Cardiac muscle cell (in vitro differentiated cells and primary cell): ENCODE data around the gene FDXR. TPM values are rescaled to one million over a fixed set of nuclear protein-coding genes. Genes with fewer than 3 reads are reported as not detected.

Experiments used
- DNase-seq, 2 donors: peaks; one replicate each; pipeline versions ENCODE4 v3.0.0 to v3.0.0-alpha.2; 2010 to 2017; ENCODE audit warnings: low read depth in 1 of 2, low spot score in 1 of 2
- H3K27ac ChIP-seq: fragments of 200-600 bp; sonication (generic); 2 replicates; pipeline ENCODE4 v1.5.1; 2016
- H3K27me3 ChIP-seq: fragments of 200-600 bp; sonication (generic); 2 replicates; pipeline ENCODE4 v1.6.0; 2016; ENCODE audit warnings: control low read depth
- H3K36me3 ChIP-seq: fragments of 200-600 bp; sonication (generic); 2 replicates; pipeline ENCODE4 v1.5.1; 2016; ENCODE audit warnings: control low read depth
- H3K4me1 ChIP-seq: fragments of 200-600 bp; sonication (generic); 2 replicates; pipeline ENCODE4 v1.8.1; 2017; ENCODE audit warnings: low read depth, mild to moderate bottlenecking, mixed run types
- H3K4me3 ChIP-seq: fragments of 200-600 bp; sonication (generic); 2 replicates; pipeline ENCODE4 v1.5.1; 2016; ENCODE audit warnings: mild to moderate bottlenecking
- H3K9me3 ChIP-seq: fragments of 200-600 bp; sonication (generic); 2 replicates; pipeline ENCODE4 v1.5.1; 2017; ENCODE audit warnings: low read depth, mild to moderate bottlenecking, control low read depth
- polyA plus RNA-seq: library from polyadenylated mRNA; unstranded; fragments of >200 nt; fragmentation: Nextera tagmentation; extraction: Ambion mirVana; gene quantifications from 2 replicates; pipeline ENCODE4 v1.2.1, GENCODE V29; 2016
- total RNA-seq: library from RNA; depleted of rRNA; stranded (reverse); fragments of >200 nt; gene quantifications from 2 replicates; pipeline ENCODE4 v1.2.3, GENCODE V29; 2016
- TF ChIP-seq, protein P1 (sequence below): IDR thresholded peaks from 2 replicates; pipeline ENCODE4 v1.5.1; 2012; ENCODE audit warnings: low read depth, mild to moderate bottlenecking, low read length

Gene FDXR
- total and polyA plus RNA-seq, 2 experiments from 2014 or later, result 44.6 to 49.9 TPM

- no peak overlapping the region for H3K4me3 ChIP-seq
- no peaks in the 10 kb centered on the region for H3K27me3 ChIP-seq
- no peaks in the 10 kb centered on the region for H3K36me3 ChIP-seq
- H3K9me3 ChIP-seq, result no peaks in the 10 kb centered on the region
- DNase-seq, result no peak
- H3K27ac ChIP-seq, result no peak overlapping the region
- H3K4me1 ChIP-seq, result peaks cover 19% of the 10 kb centered on the region
- TF ChIP-seq, protein P1, sequence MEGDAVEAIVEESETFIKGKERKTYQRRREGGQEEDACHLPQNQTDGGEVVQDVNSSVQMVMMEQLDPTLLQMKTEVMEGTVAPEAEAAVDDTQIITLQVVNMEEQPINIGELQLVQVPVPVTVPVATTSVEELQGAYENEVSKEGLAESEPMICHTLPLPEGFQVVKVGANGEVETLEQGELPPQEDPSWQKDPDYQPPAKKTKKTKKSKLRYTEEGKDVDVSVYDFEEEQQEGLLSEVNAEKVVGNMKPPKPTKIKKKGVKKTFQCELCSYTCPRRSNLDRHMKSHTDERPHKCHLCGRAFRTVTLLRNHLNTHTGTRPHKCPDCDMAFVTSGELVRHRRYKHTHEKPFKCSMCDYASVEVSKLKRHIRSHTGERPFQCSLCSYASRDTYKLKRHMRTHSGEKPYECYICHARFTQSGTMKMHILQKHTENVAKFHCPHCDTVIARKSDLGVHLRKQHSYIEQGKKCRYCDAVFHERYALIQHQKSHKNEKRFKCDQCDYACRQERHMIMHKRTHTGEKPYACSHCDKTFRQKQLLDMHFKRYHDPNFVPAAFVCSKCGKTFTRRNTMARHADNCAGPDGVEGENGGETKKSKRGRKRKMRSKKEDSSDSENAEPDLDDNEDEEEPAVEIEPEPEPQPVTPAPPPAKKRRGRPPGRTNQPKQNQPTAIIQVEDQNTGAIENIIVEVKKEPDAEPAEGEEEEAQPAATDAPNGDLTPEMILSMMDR, result no peak
These were observed 9.9 kb upstream of the FDXR start for GRCh38 chr17:74882517-74883240.

DNA sequence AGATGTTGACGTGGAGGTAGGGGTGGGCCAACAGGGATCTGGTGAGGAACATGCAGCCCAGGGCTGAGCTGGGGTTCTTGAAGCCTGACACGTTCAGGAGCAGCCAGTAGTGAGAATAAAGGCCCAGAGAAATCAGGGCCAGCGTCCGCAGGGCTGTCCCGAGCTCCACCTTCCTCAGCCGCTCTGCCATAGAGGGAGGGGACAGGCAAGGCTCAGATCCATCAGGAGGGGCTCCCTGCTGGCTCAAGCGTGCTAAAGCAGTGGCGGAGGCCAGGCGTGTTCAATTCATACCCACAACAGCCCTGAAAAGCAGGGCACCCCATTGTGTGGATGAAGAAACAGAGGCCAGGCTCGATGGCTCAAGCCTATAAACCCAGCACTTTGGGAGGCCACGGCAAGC, 8.3 kb upstream of the FDXR start:
- H3K36me3 ChIP-seq, result no peaks in the 10 kb centered on the region
- H3K4me3 ChIP-seq, result no peak overlapping the region
- no peak overlapping the region for H3K27ac ChIP-seq
- no peaks in the 10 kb centered on the region for H3K27me3 ChIP-seq
- DNase-seq, result no peak
- peaks cover 34% of the 10 kb centered on the region for H3K4me1 ChIP-seq
- no peaks in the 10 kb centered on the region for H3K9me3 ChIP-seq
- TF ChIP-seq, protein P1, result no peak

DNA sequence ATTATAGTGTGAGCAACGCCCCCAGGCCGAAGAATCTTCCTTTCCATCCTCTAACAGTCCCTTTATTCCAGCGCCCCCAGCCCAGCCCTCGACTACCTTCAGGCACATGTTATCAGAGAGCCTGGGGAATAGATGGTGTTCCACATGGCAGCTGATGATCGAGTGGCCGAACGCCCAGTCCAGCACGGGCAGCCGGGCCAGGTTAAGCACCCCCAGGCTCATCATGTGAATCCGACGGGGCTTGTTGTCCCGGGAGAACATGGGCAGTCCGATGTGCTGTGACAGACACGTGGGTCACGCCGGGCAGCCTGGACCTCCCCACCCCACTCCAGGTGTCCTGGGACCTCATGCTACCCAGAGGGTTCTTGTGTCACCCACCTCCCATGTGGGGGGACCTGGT, 6.5 kb upstream of the FDXR start:
- TF ChIP-seq, protein P1, result no peak
- Histone ChIP-seq H3K27ac (no peak overlapping the region), H3K9me3 (no peaks in the 10 kb centered on the region), H3K4me3 (no peak overlapping the region), H3K36me3 (no peaks in the 10 kb centered on the region), H3K4me1 (peaks cover 38% of the 10 kb centered on the region), H3K27me3 (no peaks in the 10 kb centered on the region)
- no peak for DNase-seq

- H3K36me3 ChIP-seq, result no peaks in the 10 kb centered on the region
- no peak for DNase-seq
- TF ChIP-seq, protein P1, result no peak
These were observed 5.9 kb upstream of the FDXR start for GRCh38 chr17:74878658-74879057.

GRCh38 chr17:74877592-74878548, 5.1 kb upstream of the FDXR start:
- H3K27me3 ChIP-seq, result no peaks in the 10 kb centered on the region
- peak overlapping the region; percentile 84 for H3K27ac ChIP-seq
- peaks cover 42% of the 10 kb centered on the region for H3K4me1 ChIP-seq
- H3K4me3 ChIP-seq, result no peak overlapping the region
- H3K36me3 ChIP-seq, result no peaks in the 10 kb centered on the region
- peak; percentile 56 to 57 for DNase-seq
- TF ChIP-seq, protein P1, result no peak
- no peaks in the 10 kb centered on the region for H3K9me3 ChIP-seq

More at GRCh38 chr17:74878658-74879057, 5.9 kb upstream of the FDXR start:
- peaks cover 42% of the 10 kb centered on the region for H3K4me1 ChIP-seq
- H3K9me3 ChIP-seq, result no peaks in the 10 kb centered on the region
- no peaks in the 10 kb centered on the region for H3K27me3 ChIP-seq
- H3K4me3 ChIP-seq, result no peak overlapping the region
- H3K27ac ChIP-seq, result no peak overlapping the region
